DOHH2 (cell line): ENCODE data around the gene TMEM219.
A peak's percentile ranks its signal among the peaks of the same experiment; 100 is the strongest.

Source experiments
- H3F3A ChIP-seq: fragments of 200-600 bp; sonication (generic), shearing (Covaris generic); 2 replicates; pipeline ENCODE4 v1.6.0; 2016; ENCODE audit warnings: antibody characterized with exemption, mild to moderate bottlenecking; ENCODE audit not compliant: control insufficient read depth, insufficient read depth
- H3K27ac ChIP-seq: fragments of 200-600 bp; sonication (generic); 2 replicates; pipeline ENCODE4 v1.5.1; 2014; ENCODE audit warnings: low read depth, mild to moderate bottlenecking, low read length, moderate library complexity
- H3K27me3 ChIP-seq: fragments of 200-600 bp; sonication (generic); 2 replicates; pipeline ENCODE4 v1.6.1; 2014; ENCODE audit warnings: mild to moderate bottlenecking, low read length, mixed read lengths; ENCODE audit not compliant: control insufficient read depth
- H3K36me3 ChIP-seq: fragments of 200-600 bp; sonication (generic); 2 replicates; pipeline ENCODE4 v1.6.1; 2014; ENCODE audit warnings: mild to moderate bottlenecking, low read length, moderate library complexity, mixed read lengths; ENCODE audit not compliant: control insufficient read depth
- H3K4me1 ChIP-seq: fragments of 200-600 bp; sonication (generic); 2 replicates; pipeline ENCODE4 v1.6.1; 2014; ENCODE audit warnings: mild to moderate bottlenecking, low read length, mixed read lengths; ENCODE audit not compliant: control insufficient read depth
- H3K4me2 ChIP-seq: fragments of 200-600 bp; sonication (generic); 2 replicates; pipeline ENCODE4 v1.6.0; 2014; ENCODE audit warnings: mild to moderate bottlenecking, low read length, moderate library complexity
- H3K4me3 ChIP-seq: fragments of 200-600 bp; sonication (generic); 2 replicates; pipeline ENCODE4 v1.5.1; 2014; ENCODE audit warnings: mild to moderate bottlenecking, low read length, mixed read lengths
- H3K79me2 ChIP-seq: fragments of 200-600 bp; sonication (generic); 2 replicates; pipeline ENCODE4 v1.6.1; 2014; ENCODE audit warnings: mild to moderate bottlenecking, low read length, mixed read lengths; ENCODE audit not compliant: control insufficient read depth
- H3K9me2 ChIP-seq: fragments of 200-600 bp; sonication (generic); replicated peaks from 2 replicates; pipeline ENCODE4 v1.6.1; 2014; ENCODE audit warnings: mild to moderate bottlenecking, low read length, mixed read lengths; ENCODE audit not compliant: control insufficient read depth
- H3K9me3 ChIP-seq: fragments of 200-600 bp; sonication (generic); 2 replicates; pipeline ENCODE4 v1.6.1; 2014; ENCODE audit warnings: antibody characterized with exemption, low read length, mixed read lengths; ENCODE audit not compliant: control insufficient read depth, insufficient read depth
- H4K20me1 ChIP-seq: fragments of 200-600 bp; sonication (generic); 2 replicates; pipeline ENCODE4 v1.6.0; 2014; ENCODE audit warnings: low read depth, mild to moderate bottlenecking, antibody characterized with exemption, low read length, moderate library complexity; ENCODE audit not compliant: control insufficient read depth, insufficient read depth
- EZH2phosphoT487 ChIP-seq: fragments of 200-600 bp; sonication (generic); IDR thresholded peaks from 2 replicates; pipeline ENCODE4 v1.6.1; 2017; ENCODE audit warnings: borderline replicate concordance, mild to moderate bottlenecking, antibody characterized with exemption, low read length, moderate library complexity, mixed read lengths
- TF ChIP-seq, protein P1 (sequence below): fragments of 200-600 bp; sonication (generic); IDR thresholded peaks from one replicate; pipeline ENCODE4 v1.5.1; 2014; ENCODE audit warnings: antibody characterized with exemption, mild to moderate bottlenecking, low read depth, low read length; ENCODE audit not compliant: poor library complexity, severe bottlenecking

Gene TMEM219

DNA sequence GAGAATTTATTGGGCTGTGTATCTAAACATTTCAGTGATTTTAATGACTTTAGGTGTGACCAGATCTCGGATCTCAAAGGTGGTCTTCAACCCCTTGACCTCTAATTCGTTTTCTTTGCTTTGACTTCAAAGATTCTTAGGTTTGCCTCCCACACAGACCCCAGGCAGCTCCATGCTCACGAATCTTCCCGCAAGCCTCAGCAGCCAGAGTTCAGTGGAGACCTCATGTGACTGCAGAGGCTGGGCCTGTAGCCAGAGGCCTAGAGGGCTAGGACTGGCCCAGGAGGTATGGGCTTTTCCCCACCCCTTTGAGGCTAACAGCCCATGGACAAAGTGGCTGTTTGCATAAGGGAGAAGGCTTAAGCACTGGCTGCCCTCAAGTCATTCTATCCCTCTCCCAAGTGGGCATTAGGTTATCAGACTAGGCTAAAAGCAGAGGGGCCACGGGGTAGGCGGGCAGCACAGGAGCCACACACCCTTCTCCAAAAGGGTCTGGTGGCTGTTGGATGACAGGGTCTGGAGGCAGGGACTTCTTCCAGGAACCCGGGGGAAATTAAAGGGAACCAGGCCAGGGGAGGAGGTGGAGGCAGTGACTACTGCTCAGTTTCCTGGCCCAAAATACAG lies 30.6 kb downstream of the TMEM219 start:
- TF ChIP-seq EZH2phosphoT487, result no peak
- TF ChIP-seq, protein P1, sequence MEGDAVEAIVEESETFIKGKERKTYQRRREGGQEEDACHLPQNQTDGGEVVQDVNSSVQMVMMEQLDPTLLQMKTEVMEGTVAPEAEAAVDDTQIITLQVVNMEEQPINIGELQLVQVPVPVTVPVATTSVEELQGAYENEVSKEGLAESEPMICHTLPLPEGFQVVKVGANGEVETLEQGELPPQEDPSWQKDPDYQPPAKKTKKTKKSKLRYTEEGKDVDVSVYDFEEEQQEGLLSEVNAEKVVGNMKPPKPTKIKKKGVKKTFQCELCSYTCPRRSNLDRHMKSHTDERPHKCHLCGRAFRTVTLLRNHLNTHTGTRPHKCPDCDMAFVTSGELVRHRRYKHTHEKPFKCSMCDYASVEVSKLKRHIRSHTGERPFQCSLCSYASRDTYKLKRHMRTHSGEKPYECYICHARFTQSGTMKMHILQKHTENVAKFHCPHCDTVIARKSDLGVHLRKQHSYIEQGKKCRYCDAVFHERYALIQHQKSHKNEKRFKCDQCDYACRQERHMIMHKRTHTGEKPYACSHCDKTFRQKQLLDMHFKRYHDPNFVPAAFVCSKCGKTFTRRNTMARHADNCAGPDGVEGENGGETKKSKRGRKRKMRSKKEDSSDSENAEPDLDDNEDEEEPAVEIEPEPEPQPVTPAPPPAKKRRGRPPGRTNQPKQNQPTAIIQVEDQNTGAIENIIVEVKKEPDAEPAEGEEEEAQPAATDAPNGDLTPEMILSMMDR, result no peak
- Histone ChIP-seq H3K27ac (no peak overlapping the region), H3K79me2 (peaks cover 30% of the 10 kb centered on the region), H3K9me2 (no peaks in the 10 kb centered on the region), H3K4me3 (no peak overlapping the region), H3K9me3 (no peaks in the 10 kb centered on the region), H3K27me3 (no peaks in the 10 kb centered on the region), H4K20me1 (no peaks in the 10 kb centered on the region), H3F3A (peaks cover 14% of the 10 kb centered on the region), H3K36me3 (peaks cover 88% of the 10 kb centered on the region), H3K4me2 (no peak overlapping the region), H3K4me1 (peaks cover 33% of the 10 kb centered on the region)

DNA sequence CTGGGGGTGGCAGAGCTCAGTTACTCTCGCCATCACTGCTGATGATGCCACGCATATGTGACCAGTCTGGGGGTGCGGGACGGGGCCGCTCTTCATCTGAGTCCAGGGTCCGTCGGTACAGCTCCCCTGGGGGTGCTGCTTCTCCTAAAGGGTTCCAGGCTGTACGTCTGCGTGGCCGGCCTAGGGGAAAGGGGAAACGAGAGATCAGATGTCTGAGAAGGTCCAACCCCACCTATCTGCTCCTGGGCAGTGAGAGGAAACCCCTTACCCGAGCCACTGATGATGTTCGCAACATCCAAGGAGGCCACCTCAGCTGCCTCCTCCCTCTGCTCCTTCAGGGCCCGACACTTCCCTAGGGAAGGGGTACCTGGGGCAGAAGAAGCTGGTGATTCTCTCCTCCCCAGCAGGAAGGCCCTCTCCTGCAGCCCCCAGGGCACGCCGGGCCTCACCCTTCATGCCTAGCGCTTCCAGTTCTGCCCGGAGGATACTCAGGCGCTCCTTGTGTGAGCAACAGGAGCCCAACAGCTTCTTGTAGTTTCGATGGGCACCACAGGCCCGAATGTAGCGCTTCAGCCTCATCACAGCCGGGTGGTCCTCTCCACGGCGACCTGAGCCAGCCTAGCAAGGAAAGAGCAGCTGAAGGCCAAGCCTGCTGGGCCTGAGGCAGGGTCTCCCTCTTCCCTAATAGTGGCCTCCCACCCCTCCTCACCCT lies 31.5 kb downstream of the TMEM219 start:
- TF ChIP-seq, protein P1, result no peak
- no peak for TF ChIP-seq EZH2phosphoT487
- 0 out of 2 replicates have a peak overlapping the region, but pooled peaks have one; percentile 89 for H3K4me3 ChIP-seq
- peaks cover 89% of the 10 kb centered on the region for H3K36me3 ChIP-seq
- H3K27me3 ChIP-seq, result no peaks in the 10 kb centered on the region
- no peak overlapping the region for H3K27ac ChIP-seq
- H3K4me2 ChIP-seq, result peak overlapping the region; percentile 100
- no peaks in the 10 kb centered on the region for H4K20me1 ChIP-seq
- peaks cover 36% of the 10 kb centered on the region for H3K79me2 ChIP-seq
- H3F3A ChIP-seq, result peaks cover 14% of the 10 kb centered on the region
- no peaks in the 10 kb centered on the region for H3K9me2 ChIP-seq
- H3K4me1 ChIP-seq, result peaks cover 36% of the 10 kb centered on the region
- no peaks in the 10 kb centered on the region for H3K9me3 ChIP-seq

DNA sequence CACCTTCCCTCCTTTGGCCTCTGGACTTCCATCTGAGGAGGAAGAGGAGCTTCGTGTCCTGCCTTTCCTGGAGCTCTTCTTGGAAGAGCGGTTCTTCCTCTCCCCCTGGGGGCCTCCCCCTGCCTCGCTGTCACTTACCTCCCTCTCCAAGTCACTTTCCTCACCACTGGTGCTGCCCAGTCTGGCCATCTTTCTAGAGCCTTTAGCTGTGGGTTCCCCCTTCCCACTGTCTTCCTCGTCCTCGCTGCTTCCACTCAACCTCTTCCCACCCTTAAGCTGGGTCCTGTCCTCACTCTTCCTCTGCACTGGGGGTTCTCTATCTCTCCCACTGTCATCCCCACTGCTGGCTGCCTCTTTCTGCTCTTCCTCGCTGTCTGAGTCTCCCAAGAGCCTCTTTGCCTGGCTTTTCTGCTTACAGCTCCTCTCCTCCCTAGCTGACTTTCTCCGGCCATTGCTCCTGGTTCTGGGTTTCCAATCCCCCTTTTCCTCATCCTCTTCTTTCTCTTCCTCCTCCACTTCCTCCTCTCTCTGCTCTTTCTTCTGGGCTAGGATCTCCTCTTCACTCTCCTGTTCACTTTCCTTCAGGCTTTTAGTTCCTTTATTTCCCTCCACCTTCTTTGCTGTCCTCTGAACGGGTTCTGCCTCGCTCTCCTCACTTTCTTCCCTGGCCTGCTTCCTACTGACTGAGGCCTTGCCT lies 32.2 kb downstream of the TMEM219 start:
- TF ChIP-seq, protein P1, result no peak
- TF ChIP-seq EZH2phosphoT487, result no peak
- no peaks in the 10 kb centered on the region for H3K9me2 ChIP-seq
- peaks cover 38% of the 10 kb centered on the region for H3K79me2 ChIP-seq
- no peaks in the 10 kb centered on the region for H3K27me3 ChIP-seq
- H3K4me1 ChIP-seq, result peaks cover 36% of the 10 kb centered on the region
- H3K4me2 ChIP-seq, result peak overlapping the region; percentile 100
- no peaks in the 10 kb centered on the region for H3K9me3 ChIP-seq
- H3F3A ChIP-seq, result peaks cover 14% of the 10 kb centered on the region
- no peaks in the 10 kb centered on the region for H4K20me1 ChIP-seq
- H3K4me3 ChIP-seq, result peak overlapping the region; percentile 89
- H3K27ac ChIP-seq, result peak overlapping the region; percentile 97
- H3K36me3 ChIP-seq, result peaks cover 87% of the 10 kb centered on the region
